HG03066 (cell line): Measurements from ENCODE around the gene SETD3.

Experiments used
- ATAC-seq: cut with Tn5 transposase; IDR thresholded peaks from one replicate; pipeline ENCODE4 v1.9.1; 2021; ENCODE audit warnings: low read depth; ENCODE audit not compliant: unreplicated experiment

SETD3 gene

DNA sequence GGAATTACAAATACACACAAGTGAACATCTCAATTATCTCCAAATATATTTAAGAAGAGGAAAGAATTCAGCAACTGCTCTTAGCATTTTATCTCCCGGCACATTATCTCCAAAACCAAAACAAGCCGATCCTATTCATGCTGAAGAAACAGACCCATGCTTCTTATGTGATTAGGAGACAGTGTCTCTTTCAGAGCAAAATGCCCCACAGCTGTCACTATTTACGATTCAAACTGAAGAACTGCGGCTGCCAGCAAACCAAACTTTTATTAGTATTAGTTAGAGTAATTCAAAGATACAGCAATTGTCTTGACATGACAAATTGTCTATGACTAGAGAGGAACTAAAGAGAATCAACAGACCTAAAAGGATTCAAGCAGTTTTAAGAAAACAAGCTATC is 79.4 kb downstream of the SETD3 start:
- ATAC-seq, result no peak

DNA sequence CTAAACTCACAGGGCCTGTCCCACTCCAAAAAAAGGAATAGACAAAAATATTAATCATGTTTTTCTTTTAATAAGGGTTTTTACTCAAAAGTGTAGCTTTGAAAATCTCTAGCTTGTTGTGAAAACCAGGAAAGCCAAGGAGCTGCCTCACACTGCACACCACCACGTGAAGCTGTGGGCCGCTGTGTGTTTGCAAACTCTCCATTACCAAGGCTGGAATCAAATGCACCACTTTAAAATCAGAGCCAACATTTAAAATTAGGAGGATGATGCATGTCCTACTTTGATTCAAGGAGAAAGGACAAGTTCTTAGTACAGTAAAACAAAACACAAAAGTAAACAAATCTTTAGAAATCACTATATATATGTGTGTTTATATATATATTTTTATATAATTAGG is 83.0 kb downstream of the SETD3 start:
- no peak for ATAC-seq

DNA sequence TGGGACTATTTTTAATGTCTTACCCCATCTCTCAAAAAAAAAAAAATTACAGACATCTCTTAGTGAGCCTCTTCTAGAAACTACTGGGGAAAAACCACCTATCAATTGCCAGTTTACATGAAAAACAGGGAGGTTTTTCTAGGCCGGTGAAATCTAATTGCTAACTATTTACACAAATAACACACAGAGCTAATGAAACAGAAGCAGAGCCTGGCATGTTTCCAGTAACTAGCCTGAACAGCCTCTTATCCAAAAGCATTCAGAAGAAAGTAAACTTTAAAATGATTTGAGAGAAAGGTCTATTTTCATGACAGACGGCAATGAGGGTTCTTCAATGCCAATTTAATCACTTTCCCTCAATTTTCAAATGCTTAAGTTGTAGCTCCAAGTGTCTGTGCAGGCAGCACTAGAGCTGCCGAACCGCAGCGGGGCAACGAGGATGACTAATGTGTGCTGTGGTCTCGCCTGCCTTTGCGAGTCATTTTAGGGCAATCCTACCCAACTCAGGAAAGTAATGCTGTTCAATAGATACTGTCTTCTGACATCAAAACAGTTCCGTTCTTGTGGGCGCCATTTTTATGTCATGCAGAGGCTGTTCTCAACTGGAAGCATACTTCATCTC is 84.6 kb downstream of the SETD3 start:
- no peak for ATAC-seq

DNA sequence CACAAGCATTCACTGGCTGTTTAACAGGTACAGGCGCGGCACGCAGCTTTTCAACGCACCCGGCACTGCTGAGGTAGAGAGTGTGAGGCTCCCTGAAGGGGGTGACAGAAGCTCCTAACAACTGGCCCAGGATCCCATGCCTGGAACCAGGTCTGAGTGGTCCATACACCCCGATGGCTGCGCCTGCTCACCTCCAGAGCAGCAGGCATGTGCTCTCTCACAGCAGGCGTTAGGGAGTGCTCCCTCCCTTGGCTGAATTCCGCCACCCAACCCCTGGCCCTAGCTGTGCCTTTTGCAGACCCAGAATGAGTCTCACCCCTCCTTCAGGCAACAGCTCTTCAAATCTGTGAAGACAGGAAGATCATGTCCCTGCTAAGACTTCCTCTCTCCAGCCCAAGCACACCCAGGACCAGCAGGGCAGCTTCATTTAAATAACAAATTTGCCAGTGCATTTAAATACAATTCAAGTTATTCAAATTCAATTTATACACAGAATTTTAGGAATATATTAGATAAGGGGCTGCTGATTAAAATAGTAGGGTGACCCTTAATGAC is 86.0 kb downstream of the SETD3 start:
- no peak for ATAC-seq

DNA sequence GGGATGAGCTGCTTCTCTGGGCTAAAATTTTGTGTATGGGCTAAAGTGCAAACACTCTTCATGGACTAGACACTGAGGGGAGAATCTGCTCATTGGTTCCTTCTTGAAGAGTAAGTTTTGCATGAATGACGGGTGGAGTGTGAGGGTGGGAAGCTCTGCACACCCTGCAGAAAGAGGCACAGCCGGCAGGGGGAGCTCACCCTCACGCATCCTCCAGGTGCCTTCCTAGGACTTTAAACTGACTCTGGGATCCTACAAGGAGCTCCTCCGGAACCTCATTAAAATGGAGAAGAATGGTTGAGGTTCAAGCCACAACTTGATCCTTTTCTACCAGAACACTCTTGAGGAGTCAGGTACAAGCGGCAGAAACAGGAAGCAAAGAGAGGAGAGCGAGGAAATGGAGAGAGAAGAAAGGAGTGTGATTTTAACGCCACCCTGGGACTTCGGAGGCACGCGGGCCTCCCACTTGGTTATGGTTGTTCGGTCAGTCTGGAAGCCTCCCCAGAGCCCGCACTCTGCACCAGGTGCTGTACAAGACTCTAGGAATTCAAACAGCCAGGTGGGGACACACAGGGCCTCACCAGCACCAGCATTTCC is 87.5 kb downstream of the SETD3 start:
- no peak for ATAC-seq

DNA sequence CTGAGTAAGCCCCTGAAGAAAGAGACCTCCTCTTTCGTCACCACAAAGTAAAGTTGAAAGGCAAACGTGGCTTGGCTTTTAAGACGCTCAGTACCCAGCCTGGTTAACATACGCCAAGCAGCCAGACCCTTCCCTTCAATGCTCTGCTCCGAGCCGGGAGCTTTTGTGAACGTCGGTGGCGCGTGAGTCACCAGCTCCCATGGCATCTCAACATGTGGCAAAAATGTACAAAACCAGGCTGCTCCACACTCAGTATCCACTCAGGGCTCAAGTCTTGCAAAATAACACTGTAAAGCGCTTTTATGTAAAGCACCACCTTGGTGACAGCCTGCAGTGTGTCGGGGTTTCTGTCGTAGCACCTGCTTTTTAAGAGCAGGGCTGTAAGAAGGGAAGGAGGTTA is 89.0 kb downstream of the SETD3 start:
- no peak for ATAC-seq

DNA sequence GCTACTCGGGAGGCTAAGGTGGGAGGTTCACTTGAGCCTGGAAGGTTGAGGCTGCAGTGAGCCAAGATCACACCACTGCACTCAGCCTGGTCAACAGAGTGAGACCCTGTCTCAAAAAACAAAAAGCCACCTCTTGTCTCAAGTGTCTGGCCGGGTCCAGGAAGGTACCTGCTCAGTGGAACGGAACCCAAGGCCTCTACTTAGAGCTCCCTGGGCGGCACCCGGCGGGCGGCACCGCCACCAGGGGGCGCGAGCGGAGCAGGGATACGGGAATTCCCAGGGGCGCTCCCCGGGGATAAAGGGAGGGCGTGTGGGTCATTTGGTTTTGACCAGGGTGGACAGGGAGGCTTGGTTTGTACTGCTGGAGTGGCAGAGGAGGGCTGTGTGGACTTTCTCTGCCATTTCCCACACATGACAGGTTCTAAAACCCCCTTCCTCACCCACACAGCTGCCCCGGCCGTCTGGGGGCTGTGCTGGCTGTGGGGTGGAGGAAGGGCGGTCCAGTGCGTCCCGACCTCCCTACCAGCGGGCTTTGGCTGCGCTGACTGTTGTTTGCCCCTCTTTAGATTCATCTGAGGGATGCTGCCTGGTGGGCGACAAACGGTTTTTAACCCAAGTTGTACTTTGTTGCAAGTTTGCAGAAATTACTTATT is 91.4 kb downstream of the SETD3 start:
- no peak for ATAC-seq

DNA sequence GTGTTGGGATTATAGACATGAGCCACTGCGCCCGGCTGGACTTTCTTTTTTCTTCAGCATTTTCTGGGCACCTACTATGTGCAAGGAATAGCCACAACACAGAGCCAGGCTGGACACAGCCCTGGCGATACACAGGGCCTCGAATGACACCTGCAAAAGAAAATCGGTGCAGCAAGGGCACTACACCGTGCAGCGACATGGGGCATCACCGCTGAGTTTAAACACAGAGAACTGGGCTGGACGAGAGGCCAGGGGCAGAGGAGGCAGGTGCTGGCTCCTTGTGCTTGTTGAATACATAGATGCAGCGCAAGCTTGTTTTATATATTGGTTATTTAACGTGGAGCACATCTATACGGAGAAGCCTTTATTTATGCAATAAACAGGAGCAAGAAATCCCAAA is 92.4 kb downstream of the SETD3 start:
- no peak for ATAC-seq

DNA sequence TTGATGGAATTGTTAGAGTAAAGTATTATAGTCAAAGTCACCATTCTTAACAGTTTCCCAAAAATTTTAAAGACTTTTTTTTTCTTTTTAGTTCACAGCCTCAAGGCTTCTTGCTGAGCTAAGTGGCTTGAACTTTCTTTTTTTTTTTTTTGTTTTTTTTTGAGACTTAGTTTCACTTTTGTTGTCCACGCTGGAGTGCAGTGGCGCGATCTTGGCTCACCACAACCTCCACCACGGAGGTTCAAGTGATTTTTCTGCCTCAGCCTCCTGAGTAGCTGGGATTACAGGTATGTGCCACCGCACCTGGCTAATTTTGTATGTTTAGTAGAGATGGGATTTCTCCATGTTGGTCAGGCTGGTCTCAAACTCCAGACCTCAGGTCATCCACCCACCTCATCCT is 92.8 kb downstream of the SETD3 start:
- ATAC-seq, result no peak

DNA sequence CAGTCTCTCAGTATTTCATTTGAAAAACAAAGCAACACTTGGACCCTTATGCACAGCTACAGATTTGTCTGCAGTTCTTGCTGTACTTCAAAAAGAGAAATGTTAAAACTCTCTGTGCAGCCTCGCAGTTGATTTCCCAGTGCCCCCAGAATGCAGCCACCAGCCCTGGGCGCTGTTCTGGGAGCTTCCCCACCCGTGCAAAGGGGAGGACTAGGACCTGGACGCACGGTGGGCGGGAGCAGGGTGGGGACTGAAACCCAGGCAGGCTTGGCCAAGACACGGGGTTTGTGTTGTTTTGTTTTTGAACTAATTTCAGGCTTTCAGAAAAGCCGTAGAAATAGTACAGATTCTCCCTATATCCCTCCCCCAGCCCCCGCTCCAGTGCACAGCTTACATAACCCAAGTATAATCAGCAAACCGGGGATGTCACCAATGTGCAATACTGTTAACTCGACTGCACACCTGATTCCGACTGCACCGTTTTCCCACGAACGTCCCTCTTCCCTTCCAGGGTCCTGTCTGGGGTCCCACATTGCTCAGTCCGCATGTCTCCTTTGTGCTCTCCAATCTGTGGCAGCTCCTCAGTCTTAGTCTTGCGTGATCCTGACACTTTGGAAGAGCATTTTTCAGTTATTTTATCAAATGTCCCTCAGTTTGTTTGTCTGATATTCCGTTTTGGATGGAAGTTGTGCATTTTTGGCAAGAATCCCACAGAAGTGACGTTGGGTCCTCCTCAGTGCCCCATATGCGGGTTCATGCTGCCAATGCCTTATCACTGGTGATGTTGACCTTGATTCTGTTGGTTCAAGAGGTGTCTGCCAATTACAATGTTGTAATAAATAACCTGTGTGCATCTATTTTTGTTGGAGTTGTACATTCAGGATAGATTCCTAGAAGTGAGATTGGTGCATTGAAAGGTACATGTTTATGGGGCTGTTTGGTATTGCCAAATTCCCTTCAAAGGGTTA is 95.9 kb downstream of the SETD3 start:
- no peak for ATAC-seq

DNA sequence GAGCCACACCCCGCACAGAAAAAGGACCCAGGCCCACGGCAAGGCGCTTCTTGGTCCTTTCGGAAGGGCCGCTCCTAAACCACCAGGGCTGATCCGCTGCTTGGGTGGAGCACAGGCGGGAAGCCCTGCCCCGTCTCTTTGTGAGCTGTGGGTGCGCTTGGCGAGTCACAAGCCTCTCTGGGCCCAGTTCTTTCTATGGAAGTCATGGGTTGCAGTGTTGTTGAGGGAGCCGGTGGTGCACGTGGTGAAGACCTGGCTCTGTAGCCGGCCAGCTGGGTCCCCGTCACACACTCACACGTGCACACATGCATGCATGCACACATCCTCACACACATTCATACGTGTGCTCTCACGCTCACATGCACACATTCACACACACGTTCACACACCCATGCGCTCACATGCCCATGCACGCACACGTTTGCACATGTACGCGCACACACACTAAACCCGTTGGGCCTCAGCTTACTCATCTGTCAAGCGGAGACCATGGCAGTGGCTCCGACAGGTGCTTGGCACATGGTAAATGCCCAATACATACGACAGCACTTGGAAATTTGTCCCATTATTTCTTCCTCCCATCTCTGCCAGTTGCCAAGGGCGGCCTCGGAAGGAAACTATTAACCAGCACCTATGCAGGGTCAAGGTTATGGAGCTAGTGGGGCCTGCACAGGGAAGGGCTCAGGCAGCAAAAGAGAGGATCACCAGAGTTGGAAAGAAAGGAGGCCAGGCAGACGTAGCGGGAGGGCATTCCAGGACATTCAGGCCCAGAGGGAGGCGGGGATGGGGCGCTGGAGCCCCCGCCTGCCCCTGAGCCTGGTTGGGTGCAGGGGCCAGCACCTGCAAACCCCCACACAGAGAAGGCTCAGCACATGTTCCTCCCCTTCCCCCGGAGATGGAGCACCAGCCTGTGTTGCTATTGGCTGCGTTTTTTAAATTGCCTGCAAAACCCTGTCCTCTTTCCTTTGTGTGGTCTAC is 96.9 kb downstream of the SETD3 start:
- no peak for ATAC-seq

DNA sequence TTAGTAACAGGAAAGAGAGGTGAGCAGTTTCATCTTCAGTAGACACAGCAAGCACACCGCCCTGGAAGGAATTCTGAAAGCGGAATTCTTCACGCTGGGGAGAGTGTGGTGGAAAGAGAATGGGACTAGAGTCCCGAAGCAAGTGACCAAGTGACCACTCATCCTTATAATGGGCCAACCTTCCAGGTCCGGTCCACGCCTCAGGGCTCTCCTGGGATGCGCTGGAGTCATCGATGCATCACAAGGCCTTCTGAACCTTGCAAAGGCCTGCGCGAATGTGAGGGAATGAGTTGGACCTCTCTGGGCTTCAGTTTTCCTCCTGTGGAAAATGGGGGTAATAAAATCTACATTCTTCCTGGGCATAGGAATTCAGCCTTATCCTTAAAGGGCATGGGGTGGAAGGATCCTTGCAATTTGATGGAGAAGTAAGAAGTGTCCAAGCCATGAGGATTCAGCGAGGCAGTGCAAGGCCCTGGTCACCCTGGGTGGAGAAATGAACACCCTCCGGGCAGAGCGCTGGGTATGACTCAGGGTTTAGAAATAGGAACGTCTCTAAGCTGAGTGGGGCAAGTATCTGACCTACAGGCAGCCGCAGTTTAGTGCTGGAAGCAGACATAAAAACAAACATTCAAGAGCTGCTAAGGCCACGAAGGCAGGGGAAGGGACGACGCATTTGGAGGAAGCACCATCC is 97.7 kb downstream of the SETD3 start:
- ATAC-seq, result no peak

DNA sequence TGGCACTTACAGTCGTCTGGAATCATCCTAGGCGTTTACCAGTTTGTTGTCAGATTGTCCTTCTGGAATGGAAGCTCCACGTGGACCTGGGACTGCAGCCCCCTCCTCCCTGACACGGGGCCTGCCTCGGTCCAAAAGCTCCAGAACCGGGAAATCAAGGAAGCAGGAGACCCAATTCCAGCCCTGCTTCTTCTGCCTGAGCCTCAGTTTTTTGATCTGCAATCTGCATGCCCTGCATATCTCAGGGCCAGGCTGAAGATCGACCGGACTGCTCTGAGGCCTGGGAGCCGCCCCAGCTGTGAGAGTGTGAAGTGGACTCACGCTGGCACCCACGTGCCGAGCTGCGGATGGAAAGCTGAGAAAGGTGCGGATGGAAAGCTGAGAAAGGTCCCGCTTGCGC is 98.6 kb downstream of the SETD3 start:
- no peak for ATAC-seq

DNA sequence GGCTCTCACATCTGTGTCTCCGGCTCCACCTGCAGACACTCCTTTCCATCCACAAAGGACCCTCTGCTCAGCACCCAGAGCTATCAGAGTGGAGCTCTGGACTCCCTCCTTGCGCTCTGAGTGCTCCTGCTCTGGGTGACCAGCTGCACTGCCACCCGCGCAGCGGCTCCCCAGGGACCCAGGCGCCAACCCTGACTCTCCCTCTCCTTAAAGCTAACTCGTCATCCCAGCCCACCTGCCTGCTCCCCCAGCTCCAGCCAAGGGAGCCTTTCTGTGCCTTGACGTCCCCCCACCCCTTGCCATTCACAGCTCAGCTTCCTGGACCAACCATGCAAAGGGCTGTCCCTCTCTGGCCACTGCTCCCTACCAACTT is 99.0 kb downstream of the SETD3 start:
- ATAC-seq, result no peak

DNA sequence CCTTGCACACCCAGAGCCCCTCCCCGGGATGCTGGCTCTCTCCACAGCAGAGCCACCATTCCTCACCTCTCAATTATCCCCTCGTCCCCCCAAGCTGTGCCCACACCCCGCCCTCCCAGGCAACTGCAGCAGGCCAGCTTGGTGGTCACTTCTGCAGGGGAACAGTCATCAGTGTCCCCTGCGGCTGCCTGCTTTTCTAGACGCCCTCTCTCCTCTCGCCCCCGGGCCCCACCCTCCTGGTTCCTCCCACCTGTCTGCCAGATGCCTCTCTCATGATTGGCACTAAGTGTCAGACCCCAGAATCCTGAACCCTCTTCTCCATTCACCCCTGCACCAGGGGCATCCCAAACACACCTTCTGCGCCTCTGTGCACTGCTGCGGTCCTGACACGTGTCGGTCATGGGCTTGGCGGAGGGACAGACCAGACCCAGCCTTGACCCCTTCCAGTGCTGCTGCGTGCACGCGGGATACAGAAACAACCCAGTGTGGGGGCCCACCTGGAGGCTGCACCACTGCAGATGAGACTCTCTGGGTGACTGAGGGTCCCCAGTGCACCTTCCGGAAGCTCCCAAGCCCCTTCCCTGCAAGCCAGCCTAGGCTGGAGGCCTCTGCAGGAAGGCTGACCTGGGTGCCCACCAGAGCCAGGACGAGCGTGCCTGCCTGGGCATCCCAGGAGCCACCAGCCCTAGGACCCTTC is 99.5 kb downstream of the SETD3 start:
- no peak for ATAC-seq

DNA sequence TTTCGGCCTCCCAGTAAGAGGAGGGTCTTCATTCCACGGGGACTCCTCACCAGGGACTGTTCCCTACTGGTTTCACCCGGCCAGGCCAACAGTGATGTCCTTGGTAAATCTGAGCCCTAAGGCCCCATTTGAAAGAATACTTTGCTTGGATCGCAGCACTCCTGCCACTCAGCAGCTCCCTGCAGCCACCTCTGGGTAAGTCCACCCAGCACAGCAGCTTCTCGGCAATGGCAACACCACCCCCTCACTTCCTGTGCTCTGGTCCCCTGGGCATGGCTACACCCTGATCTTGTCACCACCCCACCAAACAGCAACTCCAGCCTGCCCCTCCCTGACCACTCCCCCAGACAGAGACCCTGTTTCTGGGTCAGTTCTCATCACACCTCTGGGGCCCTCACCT is 100.3 kb downstream of the SETD3 start:
- no peak for ATAC-seq

DNA sequence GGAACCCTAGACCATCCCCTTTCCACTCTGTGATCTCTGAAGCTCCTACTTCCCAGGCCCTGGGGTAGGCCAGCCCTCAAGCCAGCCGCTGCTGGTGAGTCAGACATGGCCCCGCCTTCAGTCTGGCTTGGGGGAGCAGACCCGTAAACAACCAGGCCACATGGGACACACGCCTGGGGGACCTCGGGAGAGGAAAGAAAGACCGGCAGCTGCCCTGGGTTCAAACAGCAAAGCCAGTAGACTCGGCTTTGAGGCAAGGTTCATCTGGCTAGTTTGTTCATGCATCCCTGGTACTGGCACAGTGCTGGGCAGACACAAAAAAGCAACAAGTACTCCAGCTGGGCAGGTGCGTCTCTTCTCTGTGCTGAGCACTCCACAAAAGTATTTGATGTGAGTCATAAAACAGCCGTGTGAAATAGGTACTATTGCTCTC is 101.9 kb downstream of the SETD3 start:
- no peak for ATAC-seq

DNA sequence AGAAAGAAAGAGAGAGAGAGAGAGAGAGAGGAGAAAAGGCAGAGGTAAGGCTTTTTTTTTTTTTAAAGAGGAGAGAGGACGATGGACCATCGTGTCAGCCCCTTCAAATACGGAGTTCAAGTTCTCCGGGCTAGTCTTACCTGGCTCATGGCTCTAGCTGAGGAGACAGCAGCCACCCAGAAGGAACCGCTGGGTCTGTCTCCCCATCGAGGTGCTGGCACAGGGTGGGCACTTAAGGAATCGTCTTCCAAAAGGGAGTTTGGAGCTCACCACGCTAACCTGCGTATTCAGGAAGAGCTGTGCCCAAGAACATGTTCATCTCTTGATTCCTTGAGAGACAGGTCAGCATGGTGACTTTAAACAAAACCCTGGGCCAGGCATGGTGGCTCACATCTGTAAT is 102.7 kb downstream of the SETD3 start:
- no peak for ATAC-seq

DNA sequence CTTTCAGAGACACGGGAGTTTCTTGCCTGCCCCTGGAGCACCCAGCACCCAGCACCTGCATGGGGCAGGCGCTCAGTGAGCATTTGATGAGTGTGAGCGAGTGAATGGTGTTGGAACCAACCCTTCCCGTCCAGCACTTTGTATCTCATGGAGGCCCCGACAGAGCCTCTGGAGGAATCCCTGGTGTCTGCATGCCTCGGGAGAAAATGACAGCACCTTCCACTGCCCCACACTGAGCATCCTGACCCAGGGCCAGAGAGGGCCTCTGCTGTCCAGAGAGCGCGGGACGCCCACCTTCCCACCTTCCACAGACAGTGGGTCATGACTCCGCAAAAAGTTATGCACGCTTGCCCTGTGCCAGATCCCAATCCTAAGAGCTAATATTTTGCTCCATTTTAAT is 105.7 kb downstream of the SETD3 start:
- ATAC-seq, result no peak
